Measurements from ENCODE around the gene UBAP2.

The UBAP2 gene

GRCh38 chr9:33924978-33925797 is 123.5 kb downstream of the UBAP2 start:
- no peak for DNase-seq (ENCODE audit: low read depth, low spot score)

- DNase-seq (ENCODE audit: low read depth, low spot score): no peak
Observed at GRCh38 chr9:33923998-33924701, 124.5 kb downstream of the UBAP2 start.

- no peak for DNase-seq (ENCODE audit: low read depth, low spot score)
Observed at GRCh38 chr9:33923079-33923478, 125.6 kb downstream of the UBAP2 start.

GRCh38 chr9:33921967-33922895 is 126.5 kb downstream of the UBAP2 start:
- DNase-seq (ENCODE audit: low read depth, low spot score): no peak

- DNase-seq (ENCODE audit: low read depth, low spot score): no peak
Observed at GRCh38 chr9:33919276-33919897, 129.3 kb downstream of the UBAP2 start.

- no peak for DNase-seq (ENCODE audit: low read depth, low spot score)
Observed at GRCh38 chr9:33917036-33917435, 131.7 kb downstream of the UBAP2 start.

- DNase-seq (ENCODE audit: low read depth, low spot score): no peak
Observed at GRCh38 chr9:33914887-33915628, 133.6 kb downstream of the UBAP2 start.

GRCh38 chr9:33913541-33913940 is 135.1 kb downstream of the UBAP2 start:
- DNase-seq (ENCODE audit: low read depth, low spot score): no peak

- DNase-seq (ENCODE audit: low read depth, low spot score): no peak
Observed at GRCh38 chr9:33908749-33909148, 139.9 kb downstream of the UBAP2 start.

GRCh38 chr9:33908114-33908513 is 140.6 kb downstream of the UBAP2 start:
- no peak for DNase-seq (ENCODE audit: low read depth, low spot score)

- DNase-seq (ENCODE audit: low read depth, low spot score): no peak
Observed at GRCh38 chr9:33907347-33907746, 141.3 kb downstream of the UBAP2 start.

GRCh38 chr9:33906769-33907168 is 141.9 kb downstream of the UBAP2 start:
- no peak for DNase-seq (ENCODE audit: low read depth, low spot score)

GRCh38 chr9:33905137-33905536 is 143.6 kb downstream of the UBAP2 start:
- DNase-seq (ENCODE audit: low read depth, low spot score): no peak

- no peak for DNase-seq (ENCODE audit: low read depth, low spot score)
Observed at GRCh38 chr9:33903157-33903780, 145.4 kb downstream of the UBAP2 start.

- no peak for DNase-seq (ENCODE audit: low read depth, low spot score)
Observed at GRCh38 chr9:33894316-33894715, 154.4 kb downstream of the UBAP2 start.

GRCh38 chr9:33893861-33894260 is 154.8 kb downstream of the UBAP2 start:
- no peak for DNase-seq (ENCODE audit: low read depth, low spot score)

- DNase-seq (ENCODE audit: low read depth, low spot score): no peak
Observed at GRCh38 chr9:33885948-33886347, 162.7 kb downstream of the UBAP2 start.

- peak; percentile 29 for DNase-seq (ENCODE audit: low read depth, low spot score)
Observed at GRCh38 chr9:33884856-33885701, 163.6 kb downstream of the UBAP2 start.

GRCh38 chr9:33881635-33882034 is 167.1 kb downstream of the UBAP2 start:
- no peak for DNase-seq (ENCODE audit: low read depth, low spot score)

Data from brain pericyte (primary cell).